ENCODE results near the gene CTNND2. TPM values are rescaled to one million over a fixed set of nuclear protein-coding genes. Genes with fewer than 3 reads are reported as not detected.
"Not testable (repeated sequence)": the region's sequence is repeated elsewhere in the genome, so short reads cannot be mapped to it uniquely, and the experiment has no call there.

CTNND2 gene
- total RNA-seq, 1 experiment from 2014 or later = not detected

- no peak for DNase-seq (ENCODE audit: low spot score)
Observed at GRCh38 chr5:11104651-11105112, 799.6 kb downstream of the CTNND2 start.

- no peak for DNase-seq (ENCODE audit: low spot score)
Observed at GRCh38 chr5:11104210-11104609, 800.0 kb downstream of the CTNND2 start.

- no peak for DNase-seq (ENCODE audit: low spot score)
Observed at GRCh38 chr5:11084111-11084510, 820.1 kb downstream of the CTNND2 start.

GRCh38 chr5:11082404-11082945 is 821.8 kb downstream of the CTNND2 start:
- no peak for DNase-seq (ENCODE audit: low spot score)

- no peak for DNase-seq (ENCODE audit: low spot score)
Observed at GRCh38 chr5:11076945-11077613, 827.2 kb downstream of the CTNND2 start.

- DNase-seq (ENCODE audit: low spot score) = no peak
Observed at GRCh38 chr5:11075035-11075805, 829.0 kb downstream of the CTNND2 start.

GRCh38 chr5:11072568-11072967 is 831.7 kb downstream of the CTNND2 start:
- no peak for DNase-seq (ENCODE audit: low spot score)

- no peak for DNase-seq (ENCODE audit: low spot score)
Observed at GRCh38 chr5:11072076-11072475, 832.2 kb downstream of the CTNND2 start.

- peak; percentile 61 for DNase-seq (ENCODE audit: low spot score)
Observed at GRCh38 chr5:11069041-11069440, 835.2 kb downstream of the CTNND2 start.

GRCh38 chr5:11065723-11066122 is 838.5 kb downstream of the CTNND2 start:
- DNase-seq (ENCODE audit: low spot score) = not testable (repeated sequence)

- DNase-seq (ENCODE audit: low spot score) = no peak
Observed at GRCh38 chr5:11064763-11065450, 839.3 kb downstream of the CTNND2 start.

- peak; percentile 27 for DNase-seq (ENCODE audit: low spot score)
Observed at GRCh38 chr5:11062397-11062796, 841.8 kb downstream of the CTNND2 start.

GRCh38 chr5:11056560-11056959 is 847.7 kb downstream of the CTNND2 start:
- DNase-seq (ENCODE audit: low spot score) = no peak

- no peak for DNase-seq (ENCODE audit: low spot score)
Observed at GRCh38 chr5:11054014-11054413, 850.2 kb downstream of the CTNND2 start.

GRCh38 chr5:11052871-11053270 is 851.4 kb downstream of the CTNND2 start:
- no peak for DNase-seq (ENCODE audit: low spot score)

GRCh38 chr5:11050596-11051304 is 853.5 kb downstream of the CTNND2 start:
- DNase-seq (ENCODE audit: low spot score) = peak; percentile 4

GRCh38 chr5:11048760-11049159 is 855.5 kb downstream of the CTNND2 start:
- DNase-seq (ENCODE audit: low spot score) = peak; percentile 10

- no peak for DNase-seq (ENCODE audit: low spot score)
Observed at GRCh38 chr5:11047625-11048024, 856.6 kb downstream of the CTNND2 start.

GRCh38 chr5:11047030-11047429 is 857.2 kb downstream of the CTNND2 start:
- DNase-seq (ENCODE audit: low spot score) = peak; percentile 22

GRCh38 chr5:11046160-11046559 is 858.1 kb downstream of the CTNND2 start:
- DNase-seq (ENCODE audit: low spot score) = no peak

- no peak for DNase-seq (ENCODE audit: low spot score)
Observed at GRCh38 chr5:11045411-11045810, 858.8 kb downstream of the CTNND2 start.

GRCh38 chr5:11044581-11044980 is 859.7 kb downstream of the CTNND2 start:
- DNase-seq (ENCODE audit: low spot score) = no peak
